RWPE1 (cell line): ENCODE measurements around the gene HRAS.

Experiments used
- CTCF ChIA-PET: fragments of 350-600 bp; sonication (Branson Sonifier 250); formaldehyde crosslinking; extraction: SDS; loops from one replicate; lab custom pipeline; 2021; lab: Yijun Ruan, JAX
- POLR2A ChIA-PET: fragments of 400-600 bp; formaldehyde crosslinking; extraction: SDS; loops from one replicate; lab custom pipeline; 2020; ENCODE audit warnings: antibody characterized with exemption; ENCODE audit not compliant: low non-redundant PET; lab: Yijun Ruan, JAX
- DNase-seq: peaks from one replicate; pipeline ENCODE4 v3.0.0; 2012; ENCODE audit warnings: low spot score
- H3K27ac ChIP-seq: fragments of 450-650 bp; 2 replicates; pipeline ENCODE4 v1.5.1; 2017
- TF ChIP-seq, protein P1 (sequence below): fragments of 450-650 bp; conservative IDR thresholded peaks from 2 replicates; pipeline ENCODE4 v1.5.1; 2017; ENCODE audit warnings: low read depth, mild to moderate bottlenecking

The HRAS gene

DNA sequence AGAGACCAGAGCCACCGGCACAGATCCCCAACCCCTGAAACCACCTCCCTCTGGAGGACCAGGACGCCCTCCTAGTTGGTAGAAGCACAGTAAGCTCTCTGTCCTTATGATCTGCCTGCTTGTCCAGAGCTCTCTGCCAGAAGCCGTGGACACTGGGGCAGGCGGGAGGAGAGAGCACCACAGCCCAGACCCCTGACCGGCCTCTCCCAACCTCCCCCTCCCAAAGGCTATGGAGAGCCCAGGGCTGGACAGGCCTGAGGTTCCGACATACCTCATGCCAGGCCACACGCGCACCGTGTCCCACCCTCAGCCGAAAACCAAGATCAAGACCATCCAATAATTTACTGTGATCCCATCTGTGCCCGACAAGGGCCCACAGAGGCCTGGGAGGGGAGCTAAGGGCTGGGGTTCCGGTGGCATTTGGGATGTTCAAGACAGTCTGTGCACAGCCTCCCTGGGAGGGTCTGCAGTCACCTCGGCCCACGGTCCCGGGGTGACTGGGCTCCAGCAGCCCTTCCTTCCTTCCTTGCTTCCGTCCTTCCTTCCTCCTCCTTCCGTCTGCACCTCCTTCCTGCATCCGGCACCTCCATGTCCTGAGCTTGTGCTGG, 3.4 kb downstream of the HRAS start:
- TF ChIP-seq, protein P1, sequence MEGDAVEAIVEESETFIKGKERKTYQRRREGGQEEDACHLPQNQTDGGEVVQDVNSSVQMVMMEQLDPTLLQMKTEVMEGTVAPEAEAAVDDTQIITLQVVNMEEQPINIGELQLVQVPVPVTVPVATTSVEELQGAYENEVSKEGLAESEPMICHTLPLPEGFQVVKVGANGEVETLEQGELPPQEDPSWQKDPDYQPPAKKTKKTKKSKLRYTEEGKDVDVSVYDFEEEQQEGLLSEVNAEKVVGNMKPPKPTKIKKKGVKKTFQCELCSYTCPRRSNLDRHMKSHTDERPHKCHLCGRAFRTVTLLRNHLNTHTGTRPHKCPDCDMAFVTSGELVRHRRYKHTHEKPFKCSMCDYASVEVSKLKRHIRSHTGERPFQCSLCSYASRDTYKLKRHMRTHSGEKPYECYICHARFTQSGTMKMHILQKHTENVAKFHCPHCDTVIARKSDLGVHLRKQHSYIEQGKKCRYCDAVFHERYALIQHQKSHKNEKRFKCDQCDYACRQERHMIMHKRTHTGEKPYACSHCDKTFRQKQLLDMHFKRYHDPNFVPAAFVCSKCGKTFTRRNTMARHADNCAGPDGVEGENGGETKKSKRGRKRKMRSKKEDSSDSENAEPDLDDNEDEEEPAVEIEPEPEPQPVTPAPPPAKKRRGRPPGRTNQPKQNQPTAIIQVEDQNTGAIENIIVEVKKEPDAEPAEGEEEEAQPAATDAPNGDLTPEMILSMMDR: no peak
- POLR2A ChIA-PET: no interaction called here
- CTCF ChIA-PET: interaction anchor here (0.5 to 3.0 kb wide), 3 partner anchors 13 to 114 kb away, joined by 3 to 15 read pairs (median 5); no protein-coding TSS in a partner anchor
- DNase-seq: no peak
- peak overlapping the region; percentile 99 for H3K27ac ChIP-seq

GRCh38 chr11:530960-531831, 4.2 kb downstream of the HRAS start:
- ChIA-PET POLR2A (no interaction called here), CTCF (interaction anchor here (1.0 to 1.3 kb wide), 2 partner anchors 12 to 83 kb away, joined by 3 to 5 read pairs; no protein-coding TSS in a partner anchor)
- TF ChIP-seq, protein P1: no peak
- DNase-seq: no peak
- peak overlapping the region; percentile 99 for H3K27ac ChIP-seq

DNA sequence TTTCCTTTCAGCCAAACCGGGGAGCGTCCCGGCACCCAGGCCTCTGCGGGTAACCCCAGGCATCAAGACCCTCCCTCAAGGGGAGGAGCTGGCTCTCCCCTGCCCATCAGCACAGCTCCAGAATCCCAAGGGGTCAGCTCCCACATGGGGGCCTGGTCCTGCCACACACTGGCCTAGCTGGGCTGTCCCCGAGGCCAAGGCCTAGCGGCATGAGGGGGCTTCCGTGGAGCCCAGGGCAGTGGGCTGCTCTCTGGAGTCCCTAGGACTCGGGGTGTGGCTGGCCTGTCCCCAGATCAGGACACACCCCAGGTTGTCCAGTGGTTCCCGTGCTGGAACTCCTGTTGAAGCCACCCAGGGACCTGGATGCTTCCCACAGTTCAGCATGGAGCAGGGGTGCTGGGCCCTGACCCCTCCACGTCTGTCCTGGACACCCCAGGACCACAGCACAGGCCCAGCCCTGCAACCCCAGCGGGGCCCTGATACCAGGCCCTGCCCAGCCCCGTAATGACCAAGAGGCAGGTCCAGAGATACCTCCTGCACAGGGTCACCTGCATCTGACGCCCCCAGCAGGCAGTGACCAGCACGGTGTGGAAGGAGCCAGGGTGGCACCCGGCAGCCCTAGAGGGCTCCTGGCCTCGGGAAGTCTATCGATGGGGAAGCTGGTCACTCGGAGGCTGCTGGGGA, 5.5 kb downstream of the HRAS start:
- CTCF ChIA-PET: interaction anchor here (1.0 kb wide), 1 partner anchor 82 kb away, joined by 3 read pairs; no protein-coding TSS in a partner anchor
- DNase-seq: no peak
- H3K27ac ChIP-seq: peak overlapping the region; percentile 36
- POLR2A ChIA-PET: no interaction called here
- TF ChIP-seq, protein P1: no peak

DNA sequence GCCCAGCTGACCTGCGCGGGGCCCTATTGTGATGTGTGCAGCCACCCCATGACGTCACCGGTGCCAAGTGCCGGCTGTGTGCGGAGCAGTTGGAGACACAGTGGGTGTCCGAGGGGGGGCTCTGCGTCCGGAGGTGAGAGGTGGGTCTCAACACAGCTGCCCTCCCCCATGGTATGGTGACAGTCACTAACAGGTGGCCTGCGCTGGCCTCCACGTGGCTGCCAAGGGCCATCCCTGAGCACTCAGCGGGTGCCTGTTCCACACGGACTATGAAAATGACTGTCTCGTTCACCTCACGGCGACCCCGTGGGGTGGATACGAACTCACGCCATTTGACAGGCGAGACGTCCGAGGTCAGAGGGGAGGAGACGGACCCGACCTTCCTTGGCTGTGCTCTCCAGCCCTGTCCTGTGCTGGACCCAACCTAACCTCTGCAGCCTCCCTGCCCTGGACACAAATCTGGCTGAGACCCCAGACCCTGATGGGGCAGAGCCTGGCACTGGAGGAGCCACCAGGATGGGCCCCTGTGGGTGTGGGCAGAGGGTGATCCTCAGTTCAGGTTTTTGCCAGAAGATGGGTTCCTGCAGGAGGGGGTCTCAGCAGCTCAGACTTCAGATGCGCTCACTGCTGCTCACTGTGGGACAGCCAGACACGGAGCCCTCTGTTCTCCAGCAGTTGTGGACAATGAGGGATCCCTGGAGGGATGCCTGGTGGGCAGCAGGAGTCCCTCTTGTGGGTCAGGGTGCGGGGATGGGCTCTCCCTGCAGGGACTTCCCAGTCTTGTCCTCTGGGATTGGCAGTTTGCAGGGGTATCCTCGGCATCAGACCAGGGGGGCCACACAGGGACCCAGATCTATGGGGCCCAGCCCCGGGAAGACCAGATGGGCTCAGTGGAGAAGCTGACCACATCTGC, 6.3 kb downstream of the HRAS start:
- POLR2A ChIA-PET: no interaction called here
- DNase-seq: no peak
- TF ChIP-seq, protein P1: no peak
- CTCF ChIA-PET: no interaction called here
- H3K27ac ChIP-seq: peak overlapping the region; percentile 36

DNA sequence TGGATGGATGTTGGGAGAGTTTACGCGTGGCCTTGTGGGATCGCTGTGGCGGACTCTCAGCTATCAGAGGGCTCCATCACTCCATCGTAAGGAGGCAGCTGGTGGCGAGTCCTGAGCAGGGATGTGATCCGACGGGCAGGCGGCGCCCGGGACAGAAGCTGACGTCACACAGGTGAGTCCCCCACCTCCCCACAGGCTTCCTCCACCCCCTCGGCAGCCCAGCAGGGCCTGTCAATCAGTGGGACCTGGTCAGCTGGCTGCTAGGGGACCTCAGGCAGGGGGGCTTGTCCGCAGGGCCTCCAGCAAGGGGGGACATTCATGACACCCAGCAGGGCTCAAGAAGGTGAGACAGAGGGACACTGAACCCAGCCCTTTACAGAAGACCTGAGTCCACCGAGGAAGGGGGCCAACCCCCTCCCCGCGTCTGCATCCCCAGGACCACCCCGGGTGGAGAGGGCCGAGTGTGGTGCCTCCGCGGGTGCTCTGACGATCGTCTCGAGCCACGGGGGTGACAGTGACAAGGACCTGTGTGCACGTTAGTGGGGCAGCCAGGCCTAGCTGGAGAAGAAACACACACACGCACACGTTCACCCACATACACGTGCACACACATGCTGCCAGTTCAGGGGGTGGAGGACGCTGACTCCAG, 7.1 kb downstream of the HRAS start:
- no peak for DNase-seq
- TF ChIP-seq, protein P1: no peak
- ChIA-PET POLR2A (no interaction called here), CTCF (no interaction called here)
- H3K27ac ChIP-seq: no peak overlapping the region
